GM12873 (cell line): ENCODE measurements around the gene LIMA1.

Source experiments
- CTCF ChIP-seq: IDR thresholded peaks from 2 replicates; pipeline ENCODE4 v1.5.1; 2012; ENCODE audit warnings: low read depth, mild to moderate bottlenecking, moderate library complexity, low read length, control low read depth; ENCODE audit not compliant: insufficient read depth; ENCODE audit errors: missing control alignments

LIMA1 gene

GRCh38 chr12:50166799-50167048, 116.6 kb downstream of the LIMA1 start:
- TF ChIP-seq CTCF, result no peak

- no peak for TF ChIP-seq CTCF
These were observed 118.4 kb downstream of the LIMA1 start for GRCh38 chr12:50164963-50165362.

GRCh38 chr12:50162230-50162629, 121.1 kb downstream of the LIMA1 start:
- TF ChIP-seq CTCF, result no peak

- TF ChIP-seq CTCF, result no peak
These were observed 122.7 kb downstream of the LIMA1 start for GRCh38 chr12:50160643-50161042.

- TF ChIP-seq CTCF, result no peak
These were observed 126.1 kb downstream of the LIMA1 start for GRCh38 chr12:50157259-50157658.

GRCh38 chr12:50156641-50157040, 126.7 kb downstream of the LIMA1 start:
- TF ChIP-seq CTCF, result no peak

GRCh38 chr12:50151047-50151687, 132.2 kb downstream of the LIMA1 start:
- no peak for TF ChIP-seq CTCF
